Activated naive CD4-positive, alpha-beta T cell treated with anti-CD3 and anti-CD28 coated beads, Interleukin-2, amount 50 U/mL, for 24 hours (primary cell): Measurements from ENCODE around the gene HMCES.
"Not testable (repeated sequence)": the region's sequence is repeated elsewhere in the genome, so short reads cannot be mapped to it uniquely, and the experiment has no call there.

Experiments used
- H3K27ac Mint-ChIP-seq: one replicate; pipeline ENCODE4 v1.8.0; 2021; ENCODE audit warnings: mild to moderate bottlenecking, mixed read lengths
- H3K27me3 Mint-ChIP-seq: one replicate; pipeline ENCODE4 v1.8.0; 2021; ENCODE audit warnings: mixed read lengths
- H3K36me3 Mint-ChIP-seq: one replicate; pipeline ENCODE4 v1.8.0; 2021; ENCODE audit warnings: mixed read lengths
- H3K4me1 Mint-ChIP-seq: one replicate; pipeline ENCODE4 v1.8.0; 2021; ENCODE audit warnings: mixed read lengths
- H3K4me3 Mint-ChIP-seq: one replicate; pipeline ENCODE4 v1.8.0; 2021; ENCODE audit warnings: mild to moderate bottlenecking, mixed read lengths
- H3K9me3 Mint-ChIP-seq: one replicate; pipeline ENCODE4 v1.8.0; 2021; ENCODE audit warnings: mixed read lengths

The HMCES gene

DNA sequence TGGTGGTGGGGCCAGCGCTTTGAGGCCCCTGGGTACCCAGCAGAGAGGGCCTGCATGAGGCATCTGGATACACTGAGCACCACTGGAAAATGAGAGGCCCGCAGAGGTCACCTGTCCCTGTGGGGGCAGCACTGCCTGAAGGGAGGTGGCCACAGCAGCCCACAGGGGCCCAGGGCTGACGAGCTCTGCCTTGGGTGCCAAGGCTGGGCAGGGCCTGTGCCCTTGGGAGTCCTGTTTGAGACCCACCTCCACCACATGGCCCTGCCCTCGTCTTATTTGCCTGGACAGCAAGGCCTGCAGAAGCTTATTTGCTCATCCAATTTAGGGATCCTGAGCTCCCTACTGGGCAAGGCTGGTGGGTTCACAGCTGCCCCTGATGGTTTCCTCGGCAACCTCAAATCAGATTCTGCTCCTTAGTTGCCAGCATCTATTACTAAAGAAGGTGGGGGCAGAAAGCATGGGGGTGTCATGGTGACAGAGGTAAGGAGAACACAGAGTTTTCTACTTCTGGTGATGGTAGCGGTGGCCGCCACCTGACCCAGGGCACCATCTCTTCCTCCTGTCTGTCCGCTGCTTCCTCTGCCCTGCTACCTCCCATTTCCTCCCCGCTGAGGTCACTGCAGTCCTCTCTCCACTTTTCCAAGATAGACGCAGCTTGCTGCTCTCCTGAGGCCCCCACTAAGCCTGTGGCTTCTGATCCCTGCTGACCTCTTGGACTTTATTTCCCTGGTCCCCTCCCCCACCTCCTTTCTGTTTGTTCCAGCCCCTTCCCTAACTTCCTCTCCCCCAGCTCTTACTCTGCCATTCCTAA lies 62.9 kb downstream of the HMCES start:
- Mint-ChIP-seq H3K27ac (no peak overlapping the region), H3K4me3 (no peak overlapping the region), H3K36me3 (no peaks in the 10 kb centered on the region), H3K9me3 (no peaks in the 10 kb centered on the region), H3K27me3 (peaks cover 2% of the 10 kb centered on the region), H3K4me1 (peaks cover 4% of the 10 kb centered on the region)

DNA sequence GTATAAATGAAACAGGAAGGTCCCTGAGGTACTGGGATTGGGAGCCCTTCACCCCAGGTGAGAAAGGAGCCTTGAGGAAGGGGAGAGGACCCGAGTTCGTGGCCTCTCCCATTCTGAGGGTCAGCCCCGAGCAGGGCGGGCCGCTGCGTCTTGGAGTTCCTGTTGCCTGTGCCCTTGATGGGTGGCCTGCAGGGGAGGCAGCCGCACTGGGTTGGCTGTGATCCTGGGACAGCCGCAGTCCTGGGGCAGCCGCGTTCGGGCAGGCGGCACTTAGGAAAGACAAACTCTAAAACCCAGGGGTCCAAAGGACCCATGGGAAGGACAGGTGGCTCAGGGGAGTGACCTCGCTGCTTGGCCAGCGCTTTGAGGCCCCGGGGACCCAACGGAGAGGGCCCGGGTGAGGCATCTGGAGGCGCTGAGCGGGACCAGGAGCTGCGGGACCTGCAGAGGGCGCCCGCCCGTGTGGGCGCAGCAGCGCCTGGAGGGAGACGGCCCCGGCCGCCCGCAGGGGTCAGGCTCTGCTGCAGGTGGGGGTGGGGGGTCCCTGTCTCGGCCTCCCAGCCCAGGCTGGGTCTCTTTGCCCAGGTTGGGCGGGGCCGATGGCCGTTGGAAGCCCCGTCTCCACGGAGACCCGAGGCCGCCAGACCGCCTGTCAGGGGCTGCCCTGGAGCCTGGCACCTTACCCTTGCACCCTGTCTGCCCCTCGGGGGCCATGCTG lies 65.1 kb downstream of the HMCES start:
- Mint-ChIP-seq H3K4me3 (peak overlapping the region; percentile 64), H3K36me3 (no peaks in the 10 kb centered on the region), H3K27me3 (peaks cover 2% of the 10 kb centered on the region), H3K9me3 (no peaks in the 10 kb centered on the region), H3K27ac (no peak overlapping the region), H3K4me1 (peaks cover 7% of the 10 kb centered on the region)

- H3K27ac Mint-ChIP-seq = no peak overlapping the region
- H3K9me3 Mint-ChIP-seq = no peaks in the 10 kb centered on the region
- H3K4me3 Mint-ChIP-seq = peak overlapping the region; percentile 38
- H3K27me3 Mint-ChIP-seq = peaks cover 2% of the 10 kb centered on the region
- no peaks in the 10 kb centered on the region for H3K36me3 Mint-ChIP-seq
- peaks cover 7% of the 10 kb centered on the region for H3K4me1 Mint-ChIP-seq
These were observed 66.0 kb downstream of the HMCES start for GRCh38 chr3:129344540-129345220.

DNA sequence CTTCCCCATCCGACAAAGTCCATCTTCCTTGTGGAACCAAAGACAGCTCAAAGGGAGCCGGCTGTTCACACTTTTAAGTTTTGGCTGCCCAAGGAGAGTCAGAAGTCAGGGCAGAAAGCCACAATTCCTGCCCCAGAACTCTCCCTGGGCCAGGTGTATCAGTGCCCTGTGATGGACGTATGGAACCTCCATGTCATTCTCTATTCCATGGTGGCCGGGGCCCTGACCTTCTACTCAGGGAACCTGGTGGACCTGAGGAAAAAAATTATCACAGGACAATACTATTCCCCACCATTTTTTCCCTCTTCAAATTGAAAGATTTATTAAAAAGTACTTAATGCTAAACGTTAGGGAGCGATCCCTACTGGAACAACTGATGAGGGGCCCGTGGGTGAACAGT lies 66.6 kb downstream of the HMCES start:
- Mint-ChIP-seq H3K27me3 (peaks cover 2% of the 10 kb centered on the region), H3K36me3 (no peaks in the 10 kb centered on the region), H3K4me1 (peaks cover 7% of the 10 kb centered on the region), H3K27ac (no peak overlapping the region), H3K9me3 (no peaks in the 10 kb centered on the region), H3K4me3 (peak overlapping the region; percentile 38)

GRCh38 chr3:129345971-129346370 lies 67.3 kb downstream of the HMCES start:
- Mint-ChIP-seq H3K4me1 (peaks cover 7% of the 10 kb centered on the region), H3K27ac (no peak overlapping the region), H3K9me3 (no peaks in the 10 kb centered on the region), H3K36me3 (no peaks in the 10 kb centered on the region), H3K27me3 (peaks cover 2% of the 10 kb centered on the region), H3K4me3 (no peak overlapping the region)

GRCh38 chr3:129346695-129347457 lies 68.2 kb downstream of the HMCES start:
- H3K27me3 Mint-ChIP-seq = peaks cover 2% of the 10 kb centered on the region
- H3K4me1 Mint-ChIP-seq = peaks cover 7% of the 10 kb centered on the region
- no peaks in the 10 kb centered on the region for H3K9me3 Mint-ChIP-seq
- H3K36me3 Mint-ChIP-seq = no peaks in the 10 kb centered on the region
- H3K4me3 Mint-ChIP-seq = no peak overlapping the region
- no peak overlapping the region for H3K27ac Mint-ChIP-seq

DNA sequence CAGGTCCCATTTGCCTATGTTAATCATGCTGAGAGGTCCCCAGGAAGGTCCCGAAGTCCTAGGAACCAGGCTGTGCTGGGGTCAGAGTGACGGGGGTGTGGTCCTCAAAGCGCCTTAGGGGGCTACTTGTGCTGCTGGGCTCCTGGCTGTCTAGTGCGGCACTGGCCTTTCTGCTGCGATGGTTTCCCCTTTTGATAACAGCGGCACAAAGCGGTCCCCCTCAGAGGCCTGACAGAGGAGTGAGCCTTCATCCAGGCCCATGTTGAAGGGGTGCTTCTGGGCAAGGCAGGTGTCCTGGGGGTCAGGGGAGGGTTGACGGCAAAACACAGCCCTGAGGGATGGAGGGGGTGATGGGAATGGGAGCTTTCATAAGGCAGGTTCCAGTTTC lies 68.8 kb downstream of the HMCES start:
- Mint-ChIP-seq H3K4me1 (peaks cover 7% of the 10 kb centered on the region), H3K27ac (no peak overlapping the region), H3K27me3 (peaks cover 2% of the 10 kb centered on the region)

DNA sequence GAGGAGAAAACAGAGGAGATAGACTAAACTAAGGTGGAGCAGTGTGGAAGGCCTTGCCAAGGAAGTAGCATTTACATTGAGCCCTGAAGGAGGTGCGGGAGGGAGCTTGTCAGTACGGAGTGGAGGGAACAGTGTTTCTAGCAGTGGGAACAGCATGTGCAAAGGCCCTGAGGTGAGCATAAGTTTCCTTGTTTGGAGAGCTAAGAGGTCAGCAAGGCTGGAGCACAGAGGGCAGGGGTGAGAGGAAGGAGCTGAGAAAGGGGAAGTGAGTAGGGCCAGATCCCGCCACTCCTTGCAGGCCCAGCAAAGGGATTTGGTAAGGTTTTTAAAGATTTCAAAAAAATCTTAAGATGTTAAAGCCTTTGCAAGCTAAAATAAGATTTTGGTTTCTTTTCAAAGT lies 70.1 kb downstream of the HMCES start:
- no peak overlapping the region for H3K4me3 Mint-ChIP-seq
- H3K4me1 Mint-ChIP-seq = peaks cover 4% of the 10 kb centered on the region
- no peak overlapping the region for H3K27ac Mint-ChIP-seq
- no peaks in the 10 kb centered on the region for H3K36me3 Mint-ChIP-seq
- no peaks in the 10 kb centered on the region for H3K9me3 Mint-ChIP-seq
- H3K27me3 Mint-ChIP-seq = peaks cover 2% of the 10 kb centered on the region

More for the DNA sequence above, 68.8 kb downstream of the HMCES start:
- no peaks in the 10 kb centered on the region for H3K9me3 Mint-ChIP-seq
- no peak overlapping the region for H3K4me3 Mint-ChIP-seq
- no peaks in the 10 kb centered on the region for H3K36me3 Mint-ChIP-seq

- not testable (repeated sequence) for H3K4me3 Mint-ChIP-seq, H3K36me3 Mint-ChIP-seq, H3K9me3 Mint-ChIP-seq, H3K27me3 Mint-ChIP-seq, H3K27ac Mint-ChIP-seq, H3K4me1 Mint-ChIP-seq
These were observed 70.5 kb downstream of the HMCES start for GRCh38 chr3:129349169-129349568.

DNA sequence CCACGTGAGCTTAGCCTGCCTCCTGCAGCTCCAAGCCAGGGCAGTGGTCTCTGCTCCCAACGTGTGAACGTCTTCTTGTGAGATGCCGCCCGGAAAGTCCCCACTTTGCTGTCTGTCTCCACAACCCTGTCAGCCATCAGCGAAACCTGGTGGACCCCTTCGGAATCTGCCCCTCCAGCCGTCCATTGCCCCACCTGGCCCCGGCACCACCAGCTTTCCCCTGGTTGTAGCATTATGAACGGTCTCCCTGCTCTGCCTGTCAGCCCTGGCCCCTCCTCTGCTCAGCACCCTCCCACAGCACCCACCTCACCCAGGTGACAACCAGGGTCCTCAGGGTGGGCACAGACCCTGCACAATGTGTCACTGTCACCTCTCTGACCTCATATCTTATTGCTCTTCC lies 71.1 kb downstream of the HMCES start:
- no peaks in the 10 kb centered on the region for H3K9me3 Mint-ChIP-seq
- H3K4me1 Mint-ChIP-seq = peaks cover 3% of the 10 kb centered on the region
- H3K27ac Mint-ChIP-seq = no peak overlapping the region
- no peaks in the 10 kb centered on the region for H3K36me3 Mint-ChIP-seq
- peaks cover 2% of the 10 kb centered on the region for H3K27me3 Mint-ChIP-seq
- no peak overlapping the region for H3K4me3 Mint-ChIP-seq

GRCh38 chr3:129352045-129352444 lies 73.4 kb downstream of the HMCES start:
- Mint-ChIP-seq H3K4me3 (no peak overlapping the region), H3K27ac (no peak overlapping the region), H3K27me3 (no peaks in the 10 kb centered on the region), H3K4me1 (peaks cover 1% of the 10 kb centered on the region), H3K9me3 (no peaks in the 10 kb centered on the region), H3K36me3 (no peaks in the 10 kb centered on the region)

DNA sequence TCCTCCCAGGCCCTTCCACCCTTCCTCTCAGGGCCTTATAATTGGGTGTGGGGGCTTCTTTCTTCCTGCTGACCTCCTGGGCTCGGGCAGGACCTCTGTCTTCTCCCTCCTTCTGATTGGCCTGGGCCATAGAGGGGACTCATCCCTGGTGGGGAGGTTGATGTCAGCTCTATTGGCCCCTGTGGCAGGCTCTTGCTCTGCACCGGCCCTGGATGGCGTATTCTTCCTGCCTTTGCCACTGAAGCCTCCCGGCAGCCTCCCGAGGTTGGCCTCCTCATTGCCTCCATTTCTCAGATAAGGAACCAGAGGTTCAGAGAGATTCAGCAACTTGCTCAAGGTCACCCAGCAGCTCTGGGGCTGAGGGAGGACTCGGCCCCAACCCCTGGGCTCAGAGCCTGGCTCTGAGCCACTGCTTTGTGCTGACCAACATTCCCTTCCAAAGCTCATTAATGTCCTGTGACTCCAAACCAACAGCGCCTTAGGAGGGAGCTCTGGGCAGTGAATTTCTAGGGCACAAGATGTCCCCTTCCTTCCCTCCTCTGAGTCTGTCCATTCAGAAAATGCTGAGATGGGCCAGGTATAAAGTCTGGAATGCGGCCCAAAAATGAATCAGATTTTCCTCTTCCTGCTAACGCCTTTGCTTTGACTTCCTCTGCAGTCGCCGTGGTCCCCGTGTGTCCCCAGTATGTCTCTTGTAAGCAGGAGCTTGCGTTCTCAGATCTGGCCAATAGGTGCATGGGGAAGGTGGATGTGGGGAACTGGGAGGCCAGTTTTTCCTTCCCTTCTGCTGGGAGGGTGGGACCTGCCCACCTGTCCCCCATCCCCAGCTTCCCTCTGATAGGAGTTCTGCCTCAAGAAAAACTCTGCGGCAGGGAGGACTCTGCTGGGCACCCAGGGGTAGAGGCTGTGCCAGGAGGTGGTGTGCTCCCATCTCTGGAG lies 74.2 kb downstream of the HMCES start:
- Mint-ChIP-seq H3K27ac (no peak overlapping the region), H3K4me3 (no peak overlapping the region), H3K9me3 (no peaks in the 10 kb centered on the region), H3K36me3 (no peaks in the 10 kb centered on the region), H3K4me1 (no peaks in the 10 kb centered on the region), H3K27me3 (no peaks in the 10 kb centered on the region)

DNA sequence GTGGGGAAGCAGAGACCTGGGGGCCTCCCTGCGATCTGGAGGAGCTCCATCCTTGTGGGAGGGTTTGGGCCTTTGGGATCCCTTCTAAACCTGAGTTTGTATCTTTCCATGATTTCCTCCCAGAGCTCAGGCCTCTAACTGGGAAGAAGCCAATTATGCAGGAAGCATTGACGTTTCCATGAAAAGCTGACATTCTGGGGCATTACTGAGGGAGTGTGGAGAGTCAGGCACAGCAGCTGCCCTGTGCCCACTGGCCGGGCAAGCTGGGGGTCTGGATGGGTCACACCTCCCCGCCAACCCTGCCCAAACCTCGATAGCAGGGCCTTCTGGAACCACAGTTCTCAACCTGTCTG lies 74.9 kb downstream of the HMCES start:
- no peaks in the 10 kb centered on the region for H3K36me3 Mint-ChIP-seq
- no peaks in the 10 kb centered on the region for H3K9me3 Mint-ChIP-seq
- H3K27me3 Mint-ChIP-seq = no peaks in the 10 kb centered on the region

More for the DNA sequence above, 74.9 kb downstream of the HMCES start:
- Mint-ChIP-seq H3K4me3 (no peak overlapping the region), H3K4me1 (no peaks in the 10 kb centered on the region), H3K27ac (no peak overlapping the region)
